HEK293 (cell line): Measurements from ENCODE around the gene VEZT.

Experiments used
- SP2 ChIP-seq: fragments of 450-650 bp; formaldehyde crosslinking; IDR thresholded peaks from 2 replicates; pipeline ENCODE4 v1.5.1; 2016; ENCODE audit warnings: missing biosample characterization, missing genetic modification characterization
- YY1 ChIP-seq: fragments of 450-650 bp; formaldehyde crosslinking; IDR thresholded peaks from 2 replicates; pipeline ENCODE4 v1.5.1; 2018; ENCODE audit warnings: missing biosample characterization, missing genetic modification characterization
- ZNF146 ChIP-seq: fragments of 450-650 bp; formaldehyde crosslinking; IDR thresholded peaks from 2 replicates; pipeline ENCODE4 v1.5.1; 2016; ENCODE audit warnings: missing biosample characterization, missing genetic modification characterization
- ZNF174 ChIP-seq: fragments of 450-650 bp; formaldehyde crosslinking; IDR thresholded peaks from 2 replicates; pipeline ENCODE4 v1.5.0; 2017; ENCODE audit warnings: missing biosample characterization, mild to moderate bottlenecking, missing genetic modification characterization
- ZNF223 ChIP-seq: fragments of 450-650 bp; formaldehyde crosslinking; IDR thresholded peaks from 2 replicates; pipeline ENCODE4 v1.5.1; 2016; ENCODE audit warnings: missing biosample characterization, missing genetic modification characterization
- ZNF274 ChIP-seq, 2 experiments: fragments of 200-500 bp in 1 of 2; fragments of 450-650 bp in 1 of 2; sonication (Bioruptor generic) in 1 of 2; formaldehyde crosslinking in 1 of 2; IDR thresholded peaks; 2 replicates each; pipeline versions ENCODE4 v1.5.1 to v1.6.1; 2014 to 2016; ENCODE audit warnings: borderline replicate concordance in 1 of 2, inconsistent platforms in 1 of 2, low read length in 1 of 2, missing biosample characterization in 1 of 2, missing genetic modification characterization in 1 of 2
- ZNF311 ChIP-seq: fragments of 450-650 bp; formaldehyde crosslinking; IDR thresholded peaks from 2 replicates; pipeline ENCODE4 v1.5.1; 2017; ENCODE audit warnings: missing biosample characterization, missing genetic modification characterization, borderline replicate concordance
- ZNF561 ChIP-seq: fragments of 450-650 bp; IDR thresholded peaks from 2 replicates; pipeline ENCODE4 v1.5.1; 2018; ENCODE audit warnings: missing biosample characterization, missing genetic modification characterization, borderline replicate concordance
- ZNF785 ChIP-seq: fragments of 450-650 bp; formaldehyde crosslinking; IDR thresholded peaks from 2 replicates; pipeline ENCODE4 v1.5.1; 2016; ENCODE audit warnings: missing biosample characterization, missing genetic modification characterization
- ZSCAN23 ChIP-seq: fragments of 450-650 bp; formaldehyde crosslinking; IDR thresholded peaks from 2 replicates; pipeline ENCODE4 v1.5.1; 2016; ENCODE audit warnings: missing biosample characterization, missing genetic modification characterization
- TF ChIP-seq, protein P1 (sequence below): fragments of 450-650 bp; formaldehyde crosslinking; IDR thresholded peaks from 2 replicates; pipeline ENCODE4 v1.5.1; 2016; ENCODE audit warnings: missing biosample characterization, missing genetic modification characterization
- TF ChIP-seq, protein P2 (sequence below): fragments of 450-650 bp; formaldehyde crosslinking; IDR thresholded peaks from 2 replicates; pipeline ENCODE4 v1.5.1; 2016; ENCODE audit warnings: missing biosample characterization, missing genetic modification characterization

DNA sequence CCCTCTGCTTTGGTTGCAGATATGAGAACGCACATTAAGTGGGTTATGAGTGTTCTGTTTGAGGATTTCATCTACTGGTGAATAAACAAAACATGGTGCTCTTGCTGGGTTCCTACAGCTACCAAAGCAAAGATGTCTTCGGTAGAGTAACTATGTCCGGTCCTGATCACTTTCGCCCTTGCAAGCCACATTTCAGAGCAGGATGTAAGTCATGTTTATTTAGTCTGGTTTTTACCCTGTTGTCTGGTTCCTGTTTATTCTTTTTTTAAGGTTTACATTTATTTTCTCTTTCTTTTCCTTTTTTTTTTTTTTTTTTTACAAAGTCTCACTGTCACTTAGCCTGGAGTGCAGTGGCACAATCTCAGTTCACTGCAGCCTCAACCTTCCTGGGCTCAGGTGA lies 99.2 kb downstream of the VEZT start:
- TF ChIP-seq ZNF146 = no peak
- TF ChIP-seq ZSCAN23 = no peak
- TF ChIP-seq ZNF785 (tag by site-specific recombination) = no peak
- no peak for TF ChIP-seq YY1 (tag by site-specific recombination)
- TF ChIP-seq, protein P1, sequence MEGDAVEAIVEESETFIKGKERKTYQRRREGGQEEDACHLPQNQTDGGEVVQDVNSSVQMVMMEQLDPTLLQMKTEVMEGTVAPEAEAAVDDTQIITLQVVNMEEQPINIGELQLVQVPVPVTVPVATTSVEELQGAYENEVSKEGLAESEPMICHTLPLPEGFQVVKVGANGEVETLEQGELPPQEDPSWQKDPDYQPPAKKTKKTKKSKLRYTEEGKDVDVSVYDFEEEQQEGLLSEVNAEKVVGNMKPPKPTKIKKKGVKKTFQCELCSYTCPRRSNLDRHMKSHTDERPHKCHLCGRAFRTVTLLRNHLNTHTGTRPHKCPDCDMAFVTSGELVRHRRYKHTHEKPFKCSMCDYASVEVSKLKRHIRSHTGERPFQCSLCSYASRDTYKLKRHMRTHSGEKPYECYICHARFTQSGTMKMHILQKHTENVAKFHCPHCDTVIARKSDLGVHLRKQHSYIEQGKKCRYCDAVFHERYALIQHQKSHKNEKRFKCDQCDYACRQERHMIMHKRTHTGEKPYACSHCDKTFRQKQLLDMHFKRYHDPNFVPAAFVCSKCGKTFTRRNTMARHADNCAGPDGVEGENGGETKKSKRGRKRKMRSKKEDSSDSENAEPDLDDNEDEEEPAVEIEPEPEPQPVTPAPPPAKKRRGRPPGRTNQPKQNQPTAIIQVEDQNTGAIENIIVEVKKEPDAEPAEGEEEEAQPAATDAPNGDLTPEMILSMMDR (tag by site-specific recombination) = no peak
- no peak for TF ChIP-seq ZNF223 (tag by site-specific recombination)
- TF ChIP-seq, protein P2, sequence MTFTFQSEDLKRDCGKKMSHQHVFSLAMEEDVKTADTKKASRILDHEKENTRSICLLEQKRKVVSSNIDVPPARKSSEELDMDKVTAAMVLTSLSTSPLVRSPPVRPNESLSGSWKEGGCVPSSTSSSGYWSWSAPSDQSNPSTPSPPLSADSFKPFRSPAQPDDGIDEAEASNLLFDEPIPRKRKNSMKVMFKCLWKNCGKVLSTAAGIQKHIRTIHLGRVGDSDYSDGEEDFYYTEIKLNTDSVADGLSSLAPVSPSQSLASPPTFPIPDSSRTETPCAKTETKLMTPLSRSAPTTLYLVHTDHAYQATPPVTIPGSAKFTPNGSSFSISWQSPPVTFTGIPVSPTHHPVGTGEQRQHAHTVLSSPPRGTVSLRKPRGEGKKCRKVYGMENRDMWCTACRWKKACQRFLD (tag by site-specific recombination) = no peak
- no peak for TF ChIP-seq ZNF561 (tag by site-specific recombination)
- no peak for TF ChIP-seq ZNF274 (IDR thresholded peaks at IDR 0.05; ENCODE audit: low read length)
- TF ChIP-seq ZNF274 (tag by site-specific recombination; IDR thresholded peaks at IDR 0.05; ENCODE audit: borderline replicate concordance) = no peak
- TF ChIP-seq SP2 (tag by site-specific recombination) = no peak
- TF ChIP-seq ZNF174 (tag by site-specific recombination) = no peak
- TF ChIP-seq ZNF311 (tag by site-specific recombination) = no peak
